HCT116 (cell line): ENCODE data around the gene SUGT1. TPM values are rescaled to one million over a fixed set of nuclear protein-coding genes. Genes with fewer than 3 reads are reported as not detected.

Experiments
- ATAC-seq: fragments of 200-7000 bp; cut with Tn5 transposase; 2 replicates; pipeline ENCODE4 v1.9.1; 2020; ENCODE audit warnings: mild to moderate bottlenecking, moderate library complexity
- BruUV-seq: library from RNA; stranded (reverse); fragments of 400-500 nt; replicated peaks from 2 replicates; lab custom pipeline; 2021; lab: Mats Ljungman, UMichigan
- CTCF ChIA-PET: fragments of 300-600 bp; sonication (Branson Sonifier 250); formaldehyde crosslinking; loops from one replicate; lab custom pipeline; 2021; ENCODE audit warnings: antibody characterized with exemption; lab: Charles Lee
- POLR2A ChIA-PET: fragments of 300-600, 350-600 bp; sonication (Branson Sonifier 250); formaldehyde crosslinking; loops from one replicate; lab custom pipeline; 2021; ENCODE audit warnings: antibody characterized with exemption; lab: Charles Lee
- RAD21 ChIA-PET, 2 experiments: fragments of 300-600 bp; sonication (Branson Sonifier 250); formaldehyde crosslinking; loops; one replicate each; lab custom pipeline; 2023; ENCODE audit warnings: low total read pairs in 2 of 2; ENCODE audit not compliant: uncharacterized antibody in 2 of 2, unreplicated experiment in 2 of 2, low non-redundant PET in 1 of 2; lab: Charles Lee
- DNase-seq: peaks from one replicate; pipeline ENCODE4 v3.0.0-alpha.2; 2010; ENCODE audit warnings: low read depth, low spot score
- H2AFZ ChIP-seq: fragments of 200-600 bp; shearing (Covaris generic), sonication (generic); 2 replicates; pipeline ENCODE4 v1.6.1; 2017; ENCODE audit warnings: low read depth, mixed run types, mixed read lengths, antibody characterized with exemption, low read length; ENCODE audit not compliant: poor library complexity, severe bottlenecking
- H3K27ac ChIP-seq: 2 replicates; pipeline ENCODE4 v1.5.1; 2012; ENCODE audit warnings: low read depth, low read length
- H3K27me3 ChIP-seq: fragments of 200-600 bp; sonication (generic); 2 replicates; pipeline ENCODE4 v1.6.1; 2016; ENCODE audit warnings: mixed run types, low read length, mixed read lengths; ENCODE audit not compliant: insufficient read depth
- H3K36me3 ChIP-seq, 2 experiments: fragments of 200-500 bp in 1 of 2; fragments of 200-600 bp in 1 of 2; sonication (Bioruptor generic) in 1 of 2; sonication (generic) in 1 of 2; 2 replicates each; pipeline versions ENCODE4 v1.5.1 to v1.6.1; 2014 to 2016; ENCODE audit warnings: low read length in 2 of 2, inconsistent platforms in 1 of 2, mixed read lengths in 1 of 2, mixed run types in 1 of 2; ENCODE audit not compliant: insufficient read depth in 2 of 2, control insufficient read depth in 1 of 2
- H3K4me1 ChIP-seq, 2 experiments: fragments of 200-600 bp in 1 of 2; sonication (generic) in 1 of 2; 2 replicates each; pipeline versions ENCODE4 v1.5.1 to v1.6.1; 2012 to 2017; ENCODE audit warnings: low read length in 2 of 2, inconsistent platforms in 1 of 2, mild to moderate bottlenecking in 1 of 2, mixed read lengths in 1 of 2, mixed run types in 1 of 2, moderate library complexity in 1 of 2; ENCODE audit not compliant: insufficient read depth in 2 of 2, control insufficient read depth in 1 of 2
- H3K4me2 ChIP-seq: fragments of 200-600 bp; sonication (generic); 2 replicates; pipeline ENCODE4 v1.6.1; 2017; ENCODE audit warnings: mixed run types, low read length, mixed read lengths
- H3K4me3 ChIP-seq, 2 experiments: fragments of 200-600 bp in 1 of 2; sonication (generic) in 1 of 2; replicated peaks in 1 of 2; 2 replicates each; pipeline ENCODE4 v1.5.1; 2011 to 2016; ENCODE audit warnings: low read length in 2 of 2, control low read depth in 1 of 2, low read depth in 1 of 2, mild to moderate bottlenecking in 1 of 2, mixed read lengths in 1 of 2, mixed run types in 1 of 2
- H3K79me2 ChIP-seq: fragments of 200-600 bp; sonication (generic); 2 replicates; pipeline ENCODE4 v1.6.1; 2017; ENCODE audit warnings: mild to moderate bottlenecking, mixed run types, low read length, moderate library complexity, mixed read lengths; ENCODE audit not compliant: insufficient read depth
- H3K9ac ChIP-seq: fragments of 200-600 bp; sonication (generic); 2 replicates; pipeline ENCODE4 v1.6.1; 2016; ENCODE audit warnings: low read length, mixed read lengths
- H3K9me2 ChIP-seq: fragments of 200-600 bp; sonication (generic), shearing (Covaris generic); 2 replicates; pipeline ENCODE4 v1.6.1; 2017; ENCODE audit warnings: mixed run types, mild to moderate bottlenecking, moderate library complexity; ENCODE audit not compliant: insufficient read depth
- H3K9me3 ChIP-seq, 2 experiments: fragments of 200-500 bp in 1 of 2; fragments of 200-600 bp in 1 of 2; sonication (Bioruptor generic) in 1 of 2; sonication (generic) in 1 of 2; 2 replicates each; pipeline ENCODE4 v1.6.1; 2014 to 2017; ENCODE audit warnings: low read length in 2 of 2, mixed read lengths in 2 of 2, inconsistent platforms in 1 of 2, low read depth in 1 of 2, mild to moderate bottlenecking in 1 of 2, mixed run types in 1 of 2, moderate library complexity in 1 of 2; ENCODE audit not compliant: control insufficient read depth in 1 of 2, insufficient read depth in 1 of 2
- H4K20me1 ChIP-seq: fragments of 200-600 bp; sonication (generic), shearing (Covaris generic); 2 replicates; pipeline ENCODE4 v1.6.1; 2017; ENCODE audit warnings: mixed run types, mild to moderate bottlenecking, moderate library complexity; ENCODE audit not compliant: insufficient read depth
- ATF3 ChIP-seq: IDR thresholded peaks from 2 replicates; pipeline ENCODE4 v1.6.1; 2012
- CBX3 ChIP-seq: IDR thresholded peaks from 2 replicates; pipeline ENCODE4 v1.6.1; 2012; ENCODE audit warnings: low read depth
- EGR1 ChIP-seq: IDR thresholded peaks from 2 replicates; pipeline ENCODE4 v1.6.1; 2012; ENCODE audit warnings: low read depth
- EZH2phosphoT487 ChIP-seq: fragments of 200-600 bp; IDR thresholded peaks from 2 replicates; pipeline ENCODE4 v1.6.1; 2018; ENCODE audit warnings: antibody characterized with exemption, borderline replicate concordance
- POLR2A ChIP-seq: IDR thresholded peaks from 2 replicates; pipeline ENCODE4 v1.7.0; 2011; ENCODE audit warnings: borderline replicate concordance; ENCODE audit not compliant: insufficient read depth, insufficient read length; ENCODE audit errors: extremely low read depth
- POLR2AphosphoS5 ChIP-seq: IDR thresholded peaks from 2 replicates; pipeline ENCODE4 v1.6.1; 2011; ENCODE audit warnings: mild to moderate bottlenecking, low read depth, low read length, moderate library complexity
- RAD21 ChIP-seq: IDR thresholded peaks from 2 replicates; pipeline ENCODE4 v1.6.1; 2012; ENCODE audit warnings: low read depth, mild to moderate bottlenecking
- SIN3A ChIP-seq: IDR thresholded peaks from 2 replicates; pipeline ENCODE4 v1.6.1; 2012; ENCODE audit warnings: low read depth
- SP1 ChIP-seq: IDR thresholded peaks from 2 replicates; pipeline ENCODE4 v1.6.1; 2012; ENCODE audit warnings: low read depth
- SRF ChIP-seq: IDR thresholded peaks from 2 replicates; pipeline ENCODE4 v1.6.1; 2012; ENCODE audit warnings: low read depth
- TCF7L2 ChIP-seq: IDR thresholded peaks from 2 replicates; pipeline ENCODE4 v1.7.0; 2011; ENCODE audit warnings: borderline replicate concordance, inconsistent platforms; ENCODE audit not compliant: insufficient read depth, insufficient read length; ENCODE audit errors: extremely low read depth
- YY1 ChIP-seq: IDR thresholded peaks from 2 replicates; pipeline ENCODE4 v1.6.1; 2011; ENCODE audit warnings: low read length, low read depth, moderate library complexity, mild to moderate bottlenecking; ENCODE audit not compliant: insufficient replicate concordance; ENCODE audit errors: extremely low read depth
- ZFX ChIP-seq: fragments of 450-650 bp; IDR thresholded peaks from 2 replicates; pipeline ENCODE4 v1.6.1; 2017
- ZNF274 ChIP-seq: fragments of 200-500 bp; sonication (Bioruptor generic); IDR thresholded peaks from 2 replicates; pipeline ENCODE4 v1.6.1; 2014; ENCODE audit warnings: mild to moderate bottlenecking, low read depth, low read length, inconsistent platforms
- intact Hi-C: fragments of 100-400 bp; cut with micrococcal nuclease; formaldehyde crosslinking; loops from 2 replicates; pipeline ENCODE4 v1.10.0; 2022
- total RNA-seq: library from RNA; stranded (reverse); gene quantifications from one replicate; pipeline ENCODE4 v1.2.1, GENCODE V29; 2021; ENCODE audit not compliant: unreplicated experiment
- TF ChIP-seq, protein P1 (sequence below): IDR thresholded peaks from 2 replicates; pipeline ENCODE4 v1.6.1; 2011; ENCODE audit warnings: mild to moderate bottlenecking, low read length, moderate library complexity; ENCODE audit not compliant: insufficient replicate concordance; ENCODE audit errors: extremely low read depth
- TF ChIP-seq, protein P2 (sequence below): IDR thresholded peaks from 2 replicates; pipeline ENCODE4 v1.6.1; 2012

The SUGT1 gene
- total RNA-seq, 1 experiment from 2014 or later = 75.6 TPM

GRCh38 chr13:52695856-52696255, 43.2 kb downstream of the SUGT1 start:
- H3K79me2 ChIP-seq = no peaks in the 10 kb centered on the region
- ChIA-PET POLR2A (no interaction called here), CTCF (no interaction called here), RAD21 (no interaction called here)
- no peaks in the 10 kb centered on the region; a peak in 1 of 4 replicates for H3K36me3 ChIP-seq
- TF ChIP-seq YY1 = no peak
- TF ChIP-seq ZFX = no peak
- no peak for TF ChIP-seq EGR1
- no peak for TF ChIP-seq SRF
- TF ChIP-seq CBX3 = no peak
- TF ChIP-seq RAD21 = no peak
- TF ChIP-seq EZH2phosphoT487 = no peak
- TF ChIP-seq, protein P1, sequence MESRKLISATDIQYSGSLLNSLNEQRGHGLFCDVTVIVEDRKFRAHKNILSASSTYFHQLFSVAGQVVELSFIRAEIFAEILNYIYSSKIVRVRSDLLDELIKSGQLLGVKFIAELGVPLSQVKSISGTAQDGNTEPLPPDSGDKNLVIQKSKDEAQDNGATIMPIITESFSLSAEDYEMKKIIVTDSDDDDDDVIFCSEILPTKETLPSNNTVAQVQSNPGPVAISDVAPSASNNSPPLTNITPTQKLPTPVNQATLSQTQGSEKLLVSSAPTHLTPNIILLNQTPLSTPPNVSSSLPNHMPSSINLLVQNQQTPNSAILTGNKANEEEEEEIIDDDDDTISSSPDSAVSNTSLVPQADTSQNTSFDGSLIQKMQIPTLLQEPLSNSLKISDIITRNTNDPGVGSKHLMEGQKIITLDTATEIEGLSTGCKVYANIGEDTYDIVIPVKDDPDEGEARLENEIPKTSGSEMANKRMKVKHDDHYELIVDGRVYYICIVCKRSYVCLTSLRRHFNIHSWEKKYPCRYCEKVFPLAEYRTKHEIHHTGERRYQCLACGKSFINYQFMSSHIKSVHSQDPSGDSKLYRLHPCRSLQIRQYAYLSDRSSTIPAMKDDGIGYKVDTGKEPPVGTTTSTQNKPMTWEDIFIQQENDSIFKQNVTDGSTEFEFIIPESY = no peak
- no peak for TF ChIP-seq POLR2AphosphoS5
- TF ChIP-seq TCF7L2 = no peak
- TF ChIP-seq POLR2A = no peak
- TF ChIP-seq, protein P2, sequence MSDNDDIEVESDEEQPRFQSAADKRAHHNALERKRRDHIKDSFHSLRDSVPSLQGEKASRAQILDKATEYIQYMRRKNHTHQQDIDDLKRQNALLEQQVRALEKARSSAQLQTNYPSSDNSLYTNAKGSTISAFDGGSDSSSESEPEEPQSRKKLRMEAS = no peak
- TF ChIP-seq SP1 = no peak
- TF ChIP-seq ATF3 = no peak
- no peak for TF ChIP-seq SIN3A
- TF ChIP-seq ZNF274 = no peak
- BruUV-seq = no TSS peak
- H3K4me3 ChIP-seq = no peak overlapping the region
- no peaks in the 10 kb centered on the region for H3K9me2 ChIP-seq
- H3K4me2 ChIP-seq = no peak overlapping the region
- H3K9ac ChIP-seq = no peak overlapping the region
- intact Hi-C loops = no loop called here
- no peak overlapping the region for H3K27ac ChIP-seq
- no peak overlapping the region for H2AFZ ChIP-seq
- H3K9me3 ChIP-seq = no peaks in the 10 kb centered on the region
- ATAC-seq (no peak), DNase-seq (no peak)
- H3K27me3 ChIP-seq = no peaks in the 10 kb centered on the region
- no peaks in the 10 kb centered on the region for H4K20me1 ChIP-seq
- H3K4me1 ChIP-seq = no peaks in the 10 kb centered on the region
